ENCODE data around the gene NABP2.

NABP2 gene

GRCh38 chr12:56234746-56235436 lies 10.7 kb downstream of the NABP2 start:
- peak overlapping the region; percentile 84 for H3K27ac Mint-ChIP-seq
- peaks cover 29% of the 10 kb centered on the region for H3K4me1 Mint-ChIP-seq
- H3K36me3 Mint-ChIP-seq (ENCODE audit: low read depth) = peaks cover 7% of the 10 kb centered on the region
- peaks cover 3% of the 10 kb centered on the region for H3K27me3 Mint-ChIP-seq (ENCODE audit: low read depth, poor library complexity)
- no peak for TF ChIP-seq CTCF (IDR thresholded peaks at IDR 0.05)
- no peaks in the 10 kb centered on the region for H3K9me3 Mint-ChIP-seq
- no peak overlapping the region for H3K4me3 Mint-ChIP-seq
- DNase-seq = no peak

GRCh38 chr12:56236091-56236490 lies 11.9 kb downstream of the NABP2 start:
- peaks cover 19% of the 10 kb centered on the region for H3K4me1 Mint-ChIP-seq
- TF ChIP-seq CTCF (IDR thresholded peaks at IDR 0.05) = no peak
- DNase-seq = no peak
- peaks cover 6% of the 10 kb centered on the region for H3K27me3 Mint-ChIP-seq (ENCODE audit: low read depth, poor library complexity)
- H3K27ac Mint-ChIP-seq = no peak overlapping the region
- H3K36me3 Mint-ChIP-seq (ENCODE audit: low read depth) = peaks cover 13% of the 10 kb centered on the region
- H3K4me3 Mint-ChIP-seq = no peak overlapping the region
- H3K9me3 Mint-ChIP-seq = no peaks in the 10 kb centered on the region

- H3K27ac Mint-ChIP-seq = no peak overlapping the region
- no peak for DNase-seq
- H3K9me3 Mint-ChIP-seq = no peaks in the 10 kb centered on the region
- TF ChIP-seq CTCF (IDR thresholded peaks at IDR 0.05) = no peak
- no peak overlapping the region for H3K4me3 Mint-ChIP-seq
- peaks cover 22% of the 10 kb centered on the region for H3K36me3 Mint-ChIP-seq (ENCODE audit: low read depth)
- peaks cover 21% of the 10 kb centered on the region for H3K4me1 Mint-ChIP-seq
- H3K27me3 Mint-ChIP-seq (ENCODE audit: low read depth, poor library complexity) = peaks cover 7% of the 10 kb centered on the region
These were observed 12.8 kb downstream of the NABP2 start for GRCh38 chr12:56236985-56237384.

- peaks cover 4% of the 10 kb centered on the region for H3K27me3 Mint-ChIP-seq (ENCODE audit: low read depth, poor library complexity)
- H3K27ac Mint-ChIP-seq = no peak overlapping the region
- peaks cover 27% of the 10 kb centered on the region for H3K36me3 Mint-ChIP-seq (ENCODE audit: low read depth)
- H3K9me3 Mint-ChIP-seq = no peaks in the 10 kb centered on the region
- peaks cover 26% of the 10 kb centered on the region for H3K4me1 Mint-ChIP-seq
- H3K4me3 Mint-ChIP-seq = no peak overlapping the region
- peak; percentile 22 for DNase-seq
- no peak for TF ChIP-seq CTCF (IDR thresholded peaks at IDR 0.05)
These were observed 13.4 kb downstream of the NABP2 start for GRCh38 chr12:56237552-56237951.

GRCh38 chr12:56241424-56242303 lies 17.5 kb downstream of the NABP2 start:
- TF ChIP-seq CTCF (IDR thresholded peaks at IDR 0.05) = no peak
- peaks cover 6% of the 10 kb centered on the region for H3K27me3 Mint-ChIP-seq (ENCODE audit: low read depth, poor library complexity)
- no peak overlapping the region for H3K4me3 Mint-ChIP-seq
- peak overlapping the region; percentile 75 for H3K27ac Mint-ChIP-seq
- H3K9me3 Mint-ChIP-seq = no peaks in the 10 kb centered on the region
- H3K4me1 Mint-ChIP-seq = peaks cover 27% of the 10 kb centered on the region
- DNase-seq = no peak
- peaks cover 49% of the 10 kb centered on the region for H3K36me3 Mint-ChIP-seq (ENCODE audit: low read depth)
